Central memory CD4-positive, alpha-beta T cell (primary cell): ENCODE data around the gene NUAK1.

Experiments used
- DNase-seq: peaks from one replicate; pipeline ENCODE4 v3.0.0; 2022

Gene NUAK1

DNA sequence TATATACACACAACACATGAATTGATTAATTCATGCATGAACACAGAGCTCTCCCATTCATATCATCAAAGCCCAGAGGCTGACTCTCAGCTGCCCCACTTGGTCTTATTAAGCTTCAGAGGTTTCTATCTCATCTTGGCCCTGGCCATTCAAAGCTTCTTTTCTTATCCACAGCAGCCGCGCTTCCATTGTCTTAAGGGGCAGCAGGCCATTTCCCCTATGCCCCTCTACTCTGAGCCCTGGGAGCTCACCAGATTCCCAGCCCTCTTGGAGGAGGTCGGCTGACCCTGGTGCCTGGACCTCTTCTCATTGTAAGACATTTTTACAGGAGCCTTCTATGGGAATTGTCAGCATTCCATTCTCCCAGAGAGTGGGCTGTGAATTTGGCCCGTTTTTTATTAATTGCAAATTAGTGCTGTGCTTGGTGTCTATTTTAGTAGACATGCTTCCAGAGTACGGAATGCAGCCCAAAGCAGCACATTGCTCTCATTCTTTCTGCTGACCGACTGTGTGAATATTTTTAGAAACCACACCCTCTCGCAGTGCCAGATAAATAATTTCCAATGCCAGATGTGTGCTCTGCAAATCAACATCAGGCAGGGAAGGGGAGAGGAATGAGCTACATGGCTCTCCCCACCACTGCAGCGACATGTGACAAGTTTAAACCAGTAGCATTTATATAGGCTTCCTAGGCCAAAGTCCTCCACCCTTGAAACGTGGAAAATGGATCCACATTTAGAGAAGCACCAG is 58.5 kb downstream of the NUAK1 start:
- no peak for DNase-seq

- DNase-seq: no peak
Observed at GRCh38 chr12:106079148-106079738, 59.5 kb downstream of the NUAK1 start.

GRCh38 chr12:106078358-106079010 is 60.3 kb downstream of the NUAK1 start:
- DNase-seq: no peak

DNA sequence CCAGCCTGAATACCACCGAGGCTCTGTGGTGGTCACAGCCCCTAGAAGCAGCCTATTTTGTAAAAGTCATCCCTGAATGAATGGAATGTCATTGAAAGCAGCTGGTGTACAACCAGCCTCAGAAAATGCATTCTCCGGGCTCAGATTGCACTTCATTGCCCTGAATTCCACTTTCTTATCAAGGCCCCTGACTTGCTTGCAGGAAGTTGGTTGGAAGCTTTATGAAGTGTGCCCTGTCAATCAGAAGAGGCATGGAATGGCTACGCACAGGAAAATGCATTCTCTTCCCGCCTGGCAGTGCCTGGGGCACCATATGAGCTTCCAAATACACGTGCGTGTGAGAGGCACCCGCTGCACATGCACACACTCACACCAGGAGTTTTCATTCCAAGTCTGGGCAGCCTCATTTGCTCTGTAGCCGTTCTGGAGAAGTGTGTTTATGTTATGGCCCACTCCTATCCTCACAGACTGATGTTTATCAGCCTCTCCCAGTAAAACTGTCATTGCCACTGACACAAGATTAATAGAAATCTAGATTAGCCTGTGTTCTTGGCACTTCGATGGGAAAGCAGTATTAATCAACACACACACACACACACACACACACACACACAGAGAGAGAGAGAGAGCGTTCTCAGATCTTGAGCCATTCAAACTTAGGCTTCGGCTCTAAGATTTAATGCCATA is 63.9 kb downstream of the NUAK1 start:
- DNase-seq: no peak

DNA sequence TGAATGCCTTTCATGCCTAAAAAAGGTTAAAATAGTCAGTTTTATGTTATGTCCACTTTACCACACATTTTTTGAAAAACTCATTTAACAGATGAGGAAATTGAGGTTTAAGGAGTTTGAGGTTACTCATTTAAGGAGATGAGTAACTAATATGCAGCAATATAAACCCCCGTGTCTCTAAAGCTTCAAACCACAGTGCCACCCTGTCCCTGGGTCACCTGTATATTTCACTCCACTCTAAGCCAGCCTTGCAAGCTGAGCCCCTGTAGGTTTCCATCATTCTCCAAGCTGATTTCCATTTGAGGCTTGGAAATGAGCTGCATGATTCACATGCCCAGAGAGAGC is 64.4 kb downstream of the NUAK1 start:
- DNase-seq: no peak

- DNase-seq: no peak
Observed at GRCh38 chr12:106073179-106073578, 65.6 kb downstream of the NUAK1 start.

- no peak for DNase-seq
Observed at GRCh38 chr12:106072751-106073150, 66.0 kb downstream of the NUAK1 start.

DNA sequence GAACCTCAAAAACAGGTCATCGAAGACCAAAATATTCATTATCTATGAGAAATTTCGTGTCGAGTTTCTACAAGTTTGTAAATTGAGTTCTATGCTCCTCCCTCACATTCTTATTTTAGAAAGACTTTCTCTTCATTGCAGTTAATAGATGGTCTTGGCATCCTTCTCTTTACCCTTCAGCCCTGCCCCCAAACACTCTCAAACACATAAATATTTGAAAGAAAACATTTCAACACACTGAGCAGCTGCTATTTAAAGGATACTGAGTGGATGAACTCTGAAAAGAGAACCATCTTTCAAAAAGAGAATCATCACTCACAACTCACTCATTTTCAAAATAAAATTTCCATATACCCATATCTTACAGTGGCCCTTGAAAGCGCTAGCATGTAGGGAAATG is 67.1 kb downstream of the NUAK1 start:
- no peak for DNase-seq

GRCh38 chr12:106070611-106071010 is 68.1 kb downstream of the NUAK1 start:
- no peak for DNase-seq

DNA sequence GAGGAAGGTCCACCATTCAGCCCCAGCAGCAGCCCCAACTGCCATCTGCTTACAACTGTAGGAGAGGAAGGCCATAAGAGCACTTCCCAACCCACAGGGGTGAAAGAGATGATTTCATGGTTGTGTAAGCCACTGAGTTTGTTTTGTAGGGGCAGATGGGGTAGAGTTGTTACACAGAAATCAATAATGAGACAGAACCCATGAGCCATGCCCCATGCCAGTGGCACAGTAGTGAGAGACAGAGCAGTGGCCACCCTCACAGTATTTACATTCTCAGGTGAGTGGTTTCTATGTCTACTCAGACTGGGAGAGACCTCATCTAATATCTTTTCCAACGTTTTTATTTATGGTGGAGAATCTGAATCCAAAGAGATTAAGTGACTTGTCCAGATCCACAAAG is 68.6 kb downstream of the NUAK1 start:
- DNase-seq: no peak

GRCh38 chr12:106068296-106068695 is 70.5 kb downstream of the NUAK1 start:
- DNase-seq: no peak

DNA sequence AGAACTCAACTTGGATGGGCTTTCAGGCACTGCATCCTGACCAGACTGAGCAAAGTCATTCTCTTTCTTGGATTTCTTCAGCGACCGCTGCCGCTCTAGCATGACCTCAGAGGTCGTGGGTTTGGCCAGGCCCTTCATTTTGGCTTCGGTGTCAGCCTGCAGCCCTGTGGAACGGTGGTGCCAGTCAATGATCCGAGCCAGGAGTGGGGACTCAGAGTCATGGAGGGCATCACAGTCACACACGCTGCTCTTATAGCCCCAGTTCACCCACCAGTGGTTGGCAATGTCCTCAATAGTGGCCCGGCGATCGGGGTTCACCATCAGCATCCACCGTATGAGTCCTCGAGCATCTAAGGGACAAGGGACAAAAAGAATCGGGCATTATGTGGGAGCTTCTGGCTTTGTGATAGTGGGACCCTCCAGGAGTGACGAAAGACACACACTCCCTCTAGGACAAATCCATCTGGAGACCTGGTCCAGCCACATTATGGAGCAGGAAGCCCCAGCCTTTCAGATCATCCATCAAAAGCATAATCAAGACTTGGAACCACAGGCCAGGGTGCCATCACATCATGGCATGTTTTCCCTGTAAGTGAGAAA is 71.0 kb downstream of the NUAK1 start:
- DNase-seq: no peak

GRCh38 chr12:106066726-106067325 is 71.9 kb downstream of the NUAK1 start:
- no peak for DNase-seq

GRCh38 chr12:106066051-106066705 is 72.6 kb downstream of the NUAK1 start:
- no peak for DNase-seq

DNA sequence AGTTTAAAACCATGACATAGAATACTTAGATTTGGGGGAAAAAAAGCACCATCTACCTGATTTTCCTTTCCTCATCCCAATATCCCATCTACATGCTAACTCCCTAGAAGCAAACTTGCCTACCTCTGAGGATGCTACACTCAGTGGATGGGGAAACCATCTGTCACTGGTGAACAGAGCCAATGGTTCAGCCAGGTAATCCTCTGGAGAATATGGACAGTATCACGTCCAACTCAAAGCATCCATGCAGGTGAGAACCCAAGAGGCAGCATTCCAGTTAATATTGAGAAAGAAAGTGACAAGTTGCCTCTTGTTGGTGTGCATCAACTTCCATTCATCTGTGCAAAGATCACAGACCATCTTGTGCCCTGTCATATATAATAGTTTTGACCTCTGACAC is 73.2 kb downstream of the NUAK1 start:
- DNase-seq: no peak

DNA sequence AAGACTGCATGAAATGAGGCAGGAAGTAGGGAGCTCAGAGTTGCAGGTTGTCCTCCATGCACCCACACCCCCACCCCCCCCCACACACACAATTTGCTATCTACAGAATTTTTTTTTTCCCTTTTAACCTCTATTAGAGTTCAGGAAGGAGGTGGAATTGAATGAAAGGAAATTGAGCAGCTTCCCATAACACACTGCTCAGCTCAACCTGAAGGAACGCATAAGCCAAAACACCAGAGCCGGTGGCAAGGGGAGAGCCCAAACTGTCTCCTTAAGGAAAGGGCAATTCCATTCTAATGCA is 74.1 kb downstream of the NUAK1 start:
- no peak for DNase-seq

- DNase-seq: no peak
Observed at GRCh38 chr12:106063826-106064720, 74.7 kb downstream of the NUAK1 start.

- no peak for DNase-seq
Observed at GRCh38 chr12:106062693-106063092, 76.1 kb downstream of the NUAK1 start.

DNA sequence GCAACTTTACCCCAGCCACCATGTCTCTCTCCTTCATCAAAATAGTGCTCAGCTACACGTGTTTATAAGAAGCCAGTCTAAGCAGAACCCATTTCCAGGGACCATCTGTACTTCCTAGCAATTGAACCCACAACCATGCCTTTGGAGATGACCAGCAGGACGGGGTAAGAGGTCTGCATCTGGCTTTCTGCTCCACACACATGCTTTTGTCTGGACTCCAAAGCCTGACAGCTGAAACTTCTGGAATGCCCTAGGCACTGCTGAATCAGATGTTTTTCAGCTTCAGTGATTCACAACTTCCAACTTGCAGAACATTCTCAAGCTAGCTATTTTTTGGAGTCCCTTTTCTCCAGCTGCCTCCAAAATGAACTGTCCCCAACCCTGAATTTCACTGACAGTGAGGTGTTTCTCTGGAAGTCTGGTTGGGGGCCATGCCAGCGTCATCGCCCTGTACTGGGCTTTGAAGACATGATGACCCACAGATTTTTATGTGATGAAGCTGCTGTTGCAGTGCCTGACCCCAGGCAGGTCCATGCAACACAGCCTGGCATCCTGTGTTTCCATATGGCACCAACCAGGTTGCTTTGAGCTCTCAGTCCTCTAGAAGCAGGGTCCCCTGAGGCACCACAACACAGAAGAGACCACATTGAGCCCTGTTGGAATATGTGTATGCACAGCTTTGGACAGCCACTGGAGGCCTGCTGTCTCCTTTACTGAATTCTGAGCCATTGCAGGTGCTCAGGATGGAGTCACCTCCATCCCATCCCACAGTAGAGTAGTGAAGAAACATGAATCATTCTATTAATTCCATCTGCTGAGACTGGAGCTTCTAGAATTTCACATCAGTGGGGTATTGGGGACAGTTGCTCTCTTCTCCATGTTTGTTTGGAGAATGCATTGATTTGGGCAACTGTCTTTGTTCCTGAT is 80.2 kb downstream of the NUAK1 start:
- DNase-seq: no peak

- DNase-seq: no peak
Observed at GRCh38 chr12:106054049-106054448, 84.7 kb downstream of the NUAK1 start.
